ENCODE measurements around the gene OTUD5. TPM values are rescaled to one million over a fixed set of nuclear protein-coding genes. Genes with fewer than 3 reads are reported as not detected.

OTUD5 gene
- total and polyA plus RNA-seq, 9 donors: 18.9 to 45.2 (median 38.3) TPM

GRCh38 chrX:48902776-48903175 is 54.6 kb downstream of the OTUD5 start:
- H3K4me3 ChIP-seq (ENCODE audit: low read length): no peak overlapping the region
- WGBS (ENCODE audit: insufficient coverage): 76% methylated on average over 14 of the region's 14 CpGs

DNA sequence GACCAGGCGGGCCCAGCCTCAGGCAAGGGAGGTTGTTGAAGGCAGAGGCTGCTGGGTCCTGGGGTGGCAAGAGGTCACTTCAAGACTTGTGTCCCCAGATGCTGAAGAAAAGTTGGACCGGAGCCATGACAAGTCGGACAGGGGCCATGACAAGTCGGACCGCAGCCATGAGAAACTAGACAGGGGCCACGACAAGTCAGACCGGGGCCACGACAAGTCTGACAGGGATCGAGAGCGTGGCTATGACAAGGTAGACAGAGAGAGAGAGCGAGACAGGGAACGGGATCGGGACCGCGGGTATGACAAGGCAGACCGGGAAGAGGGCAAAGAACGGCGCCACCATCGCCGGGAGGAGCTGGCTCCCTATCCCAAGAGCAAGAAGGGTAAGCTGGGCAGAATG is 55.3 kb downstream of the OTUD5 start:
- no peak overlapping the region for H3K27ac ChIP-seq (ENCODE audit: low read length)
- WGBS (ENCODE audit: insufficient coverage): 93% methylated on average over 20 of the region's 20 CpGs
- no peak overlapping the region for H3K4me3 ChIP-seq (ENCODE audit: low read length)
- H3K27me3 ChIP-seq (ENCODE audit: control insufficient read depth, insufficient read depth, low read length): no peaks in the 10 kb centered on the region
- no peak for DNase-seq
- H3K36me3 ChIP-seq (ENCODE audit: control insufficient read depth, insufficient read depth, low read length): peaks cover 37% of the 10 kb centered on the region
- peaks cover 8% of the 10 kb centered on the region for H3K4me1 ChIP-seq (ENCODE audit: control insufficient read depth, insufficient read depth, low read length)
- no peaks in the 10 kb centered on the region for H3K9me3 ChIP-seq (replicated peaks; ENCODE audit: control insufficient read depth, low read depth, low read length)

More at GRCh38 chrX:48902776-48903175, 54.6 kb downstream of the OTUD5 start:
- no peaks in the 10 kb centered on the region for H3K9me3 ChIP-seq (replicated peaks; ENCODE audit: control insufficient read depth, low read depth, low read length)
- DNase-seq: no peak
- H3K4me1 ChIP-seq (ENCODE audit: control insufficient read depth, insufficient read depth, low read length): peaks cover 8% of the 10 kb centered on the region
- H3K27me3 ChIP-seq (ENCODE audit: control insufficient read depth, insufficient read depth, low read length): no peaks in the 10 kb centered on the region
- no peak overlapping the region for H3K27ac ChIP-seq (ENCODE audit: low read length)
- H3K36me3 ChIP-seq (ENCODE audit: control insufficient read depth, insufficient read depth, low read length): peaks cover 37% of the 10 kb centered on the region

- WGBS (ENCODE audit: insufficient coverage): 42% methylated on average over 2 of the region's 7 CpGs
- Histone ChIP-seq H3K4me3 (ENCODE audit: low read length) (no peak overlapping the region), H3K36me3 (ENCODE audit: control insufficient read depth, insufficient read depth, low read length) (peaks cover 34% of the 10 kb centered on the region), H3K27me3 (ENCODE audit: control insufficient read depth, insufficient read depth, low read length) (no peaks in the 10 kb centered on the region), H3K27ac (ENCODE audit: low read length) (no peak overlapping the region), H3K4me1 (ENCODE audit: control insufficient read depth, insufficient read depth, low read length) (peaks cover 15% of the 10 kb centered on the region), H3K9me3 (replicated peaks; ENCODE audit: control insufficient read depth, low read depth, low read length) (no peaks in the 10 kb centered on the region)
- no peak for DNase-seq
These were observed 56.3 kb downstream of the OTUD5 start for GRCh38 chrX:48901069-48901468.

DNA sequence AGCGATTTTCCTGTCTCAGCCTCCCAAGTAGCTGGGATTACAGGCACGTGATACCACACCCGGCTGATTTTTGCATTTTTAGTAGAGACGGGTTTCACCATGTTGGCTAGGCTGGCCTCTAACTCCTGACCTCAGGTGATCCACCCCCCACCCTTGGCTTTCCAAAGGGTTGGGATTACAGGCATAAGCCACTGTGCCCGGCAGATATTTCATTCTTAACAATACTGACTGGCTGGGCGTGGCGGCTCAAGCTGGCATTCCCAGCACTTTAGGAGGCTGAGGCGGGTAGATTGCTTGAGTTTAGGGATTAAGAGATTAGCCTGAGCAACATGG is 58.4 kb downstream of the OTUD5 start:
- Histone ChIP-seq H3K36me3 (ENCODE audit: control insufficient read depth, insufficient read depth, low read length) (peaks cover 28% of the 10 kb centered on the region), H3K27ac (ENCODE audit: low read length) (no peak overlapping the region), H3K4me3 (ENCODE audit: low read length) (no peak overlapping the region), H3K27me3 (ENCODE audit: control insufficient read depth, insufficient read depth, low read length) (no peaks in the 10 kb centered on the region), H3K4me1 (ENCODE audit: control insufficient read depth, insufficient read depth, low read length) (peaks cover 15% of the 10 kb centered on the region), H3K9me3 (replicated peaks; ENCODE audit: control insufficient read depth, low read depth, low read length) (no peaks in the 10 kb centered on the region)
- DNase-seq: no peak
- 83% methylated on average over 3 of the region's 8 CpGs for WGBS (ENCODE audit: insufficient coverage)

DNA sequence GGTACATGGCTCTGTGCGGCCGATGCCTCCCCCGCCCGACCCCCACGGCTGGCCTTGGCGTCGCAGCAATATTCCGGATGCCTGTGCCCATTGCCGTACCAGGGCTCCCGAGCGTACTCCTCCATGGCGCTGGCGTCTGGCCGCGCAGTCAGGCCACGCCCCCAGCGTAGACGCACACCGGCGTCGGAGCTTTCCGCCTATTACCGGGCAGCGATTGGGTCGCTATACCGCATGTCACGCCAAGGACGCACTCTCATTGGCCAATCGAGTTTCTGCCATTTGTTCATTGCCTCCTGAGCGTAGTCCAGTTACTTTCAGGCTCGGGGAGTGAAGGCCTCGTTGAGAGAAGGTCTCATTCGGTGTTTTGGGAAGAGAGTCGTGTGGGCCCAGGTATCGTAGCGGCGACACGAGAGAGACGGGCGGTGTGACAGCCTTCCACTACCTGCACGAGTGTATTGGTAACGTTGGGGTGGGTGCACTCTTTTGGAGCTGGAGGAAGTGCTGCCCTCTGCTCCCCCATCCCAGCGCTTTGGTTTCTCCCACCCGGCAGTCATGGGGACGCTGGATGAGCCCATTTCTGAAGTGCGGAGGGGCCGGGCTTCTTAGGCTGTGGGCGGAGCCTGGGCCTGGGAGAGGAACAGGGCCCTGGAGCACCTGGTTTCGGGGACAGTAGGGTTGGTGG is 59.6 kb downstream of the OTUD5 start, which contains the start of the genes PQBP1 and TIMM17B:
Gene PQBP1, plus strand, starts transcription at position 306 of the 682 bp plus-strand sequence. CDS start 580 bp downstream, outside the sequence.
Gene TIMM17B, minus strand, starts transcription at position 144 of the 682 bp plus-strand sequence. Its CDS starts 19 bp downstream, at position 125.
- peaks cover 15% of the 10 kb centered on the region for H3K4me1 ChIP-seq (ENCODE audit: control insufficient read depth, insufficient read depth, low read length)
- DNase-seq: peak; percentile 98
- H3K4me3 ChIP-seq (ENCODE audit: low read length): peak within 1 kb of the TSS; percentile 87
- 35% methylated on average over 43 of the region's 49 CpGs for WGBS (ENCODE audit: insufficient coverage)
- no peaks in the 10 kb centered on the region for H3K9me3 ChIP-seq (replicated peaks; ENCODE audit: control insufficient read depth, low read depth, low read length)
- H3K27ac ChIP-seq (ENCODE audit: low read length): peak within 1 kb of the TSS; percentile 99
- H3K27me3 ChIP-seq (ENCODE audit: control insufficient read depth, insufficient read depth, low read length): no peaks in the 10 kb centered on the region
- peaks cover 28% of the 10 kb centered on the region for H3K36me3 ChIP-seq (ENCODE audit: control insufficient read depth, insufficient read depth, low read length)

DNA sequence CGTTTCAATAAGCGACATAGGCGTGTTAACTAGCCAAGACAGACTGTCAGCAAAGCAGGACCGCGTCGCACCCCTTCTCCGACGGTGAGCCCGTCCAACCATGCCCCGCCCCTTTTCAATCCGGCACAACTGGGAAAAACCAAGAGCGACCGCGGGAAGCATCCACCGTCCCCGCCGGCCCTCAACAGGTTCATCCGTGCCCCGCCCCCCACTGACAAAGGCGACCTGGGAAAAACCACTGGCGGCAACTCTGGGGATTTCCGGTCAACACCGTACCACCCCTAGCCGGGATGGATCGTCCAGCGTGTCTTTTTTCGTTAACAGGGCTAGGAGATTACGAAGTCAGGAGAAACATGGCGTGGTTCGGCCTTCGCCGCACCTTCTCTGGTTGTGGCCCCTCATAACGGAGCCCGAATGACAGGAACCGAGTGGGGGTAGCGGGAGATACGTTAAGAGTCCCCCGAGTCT is 60.2 kb downstream of the OTUD5 start:
- WGBS (ENCODE audit: insufficient coverage): 40% methylated on average over 38 of the region's 38 CpGs
- H3K4me3 ChIP-seq (ENCODE audit: low read length): peak overlapping the region; percentile 87
- peak; percentile 86 for DNase-seq
- H3K4me1 ChIP-seq (ENCODE audit: control insufficient read depth, insufficient read depth, low read length): peaks cover 16% of the 10 kb centered on the region
- no peaks in the 10 kb centered on the region for H3K9me3 ChIP-seq (replicated peaks; ENCODE audit: control insufficient read depth, low read depth, low read length)
- peak overlapping the region; percentile 99 for H3K27ac ChIP-seq (ENCODE audit: low read length)
- peaks cover 24% of the 10 kb centered on the region for H3K36me3 ChIP-seq (ENCODE audit: control insufficient read depth, insufficient read depth, low read length)
- no peaks in the 10 kb centered on the region for H3K27me3 ChIP-seq (ENCODE audit: control insufficient read depth, insufficient read depth, low read length)

GRCh38 chrX:48896611-48897011 is 60.8 kb downstream of the OTUD5 start:
- Histone ChIP-seq H3K36me3 (ENCODE audit: control insufficient read depth, insufficient read depth, low read length) (peaks cover 19% of the 10 kb centered on the region), H3K4me3 (ENCODE audit: low read length) (peak overlapping the region; percentile 87), H3K4me1 (ENCODE audit: control insufficient read depth, insufficient read depth, low read length) (peaks cover 21% of the 10 kb centered on the region), H3K27ac (ENCODE audit: low read length) (peak overlapping the region; percentile 99), H3K9me3 (replicated peaks; ENCODE audit: control insufficient read depth, low read depth, low read length) (no peaks in the 10 kb centered on the region), H3K27me3 (ENCODE audit: control insufficient read depth, insufficient read depth, low read length) (no peaks in the 10 kb centered on the region)
- 55% methylated on average over 4 of the region's 9 CpGs for WGBS (ENCODE audit: insufficient coverage)
- peak; percentile 60 for DNase-seq

DNA sequence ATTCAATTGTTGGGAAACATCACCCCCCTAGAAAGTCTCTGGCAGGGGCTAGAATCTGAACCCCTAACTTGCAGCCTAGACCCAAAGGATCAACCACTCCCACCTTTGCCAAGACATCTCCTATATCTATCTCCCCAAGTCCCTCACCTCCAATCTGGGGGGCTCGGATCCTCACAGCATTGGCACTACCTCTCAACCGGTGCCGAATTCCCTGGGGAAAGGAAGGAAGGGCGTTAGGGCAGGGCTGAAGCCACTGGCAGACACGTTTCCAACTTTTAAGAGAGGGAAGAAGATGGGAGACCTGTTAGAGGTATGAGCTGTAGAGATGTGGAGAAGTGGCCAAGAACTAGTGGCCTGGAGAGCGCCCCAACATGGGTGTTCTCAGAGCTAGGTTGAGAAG is 62.5 kb downstream of the OTUD5 start:
- no peaks in the 10 kb centered on the region for H3K27me3 ChIP-seq (ENCODE audit: control insufficient read depth, insufficient read depth, low read length)
- no peaks in the 10 kb centered on the region for H3K9me3 ChIP-seq (replicated peaks; ENCODE audit: control insufficient read depth, low read depth, low read length)
- DNase-seq: no peak
- H3K4me1 ChIP-seq (ENCODE audit: control insufficient read depth, insufficient read depth, low read length): peaks cover 28% of the 10 kb centered on the region
- peaks cover 11% of the 10 kb centered on the region for H3K36me3 ChIP-seq (ENCODE audit: control insufficient read depth, insufficient read depth, low read length)
- no peak overlapping the region for H3K27ac ChIP-seq (ENCODE audit: low read length)
- no peak overlapping the region for H3K4me3 ChIP-seq (ENCODE audit: low read length)
- 83% methylated on average over 3 of the region's 6 CpGs for WGBS (ENCODE audit: insufficient coverage)

DNA sequence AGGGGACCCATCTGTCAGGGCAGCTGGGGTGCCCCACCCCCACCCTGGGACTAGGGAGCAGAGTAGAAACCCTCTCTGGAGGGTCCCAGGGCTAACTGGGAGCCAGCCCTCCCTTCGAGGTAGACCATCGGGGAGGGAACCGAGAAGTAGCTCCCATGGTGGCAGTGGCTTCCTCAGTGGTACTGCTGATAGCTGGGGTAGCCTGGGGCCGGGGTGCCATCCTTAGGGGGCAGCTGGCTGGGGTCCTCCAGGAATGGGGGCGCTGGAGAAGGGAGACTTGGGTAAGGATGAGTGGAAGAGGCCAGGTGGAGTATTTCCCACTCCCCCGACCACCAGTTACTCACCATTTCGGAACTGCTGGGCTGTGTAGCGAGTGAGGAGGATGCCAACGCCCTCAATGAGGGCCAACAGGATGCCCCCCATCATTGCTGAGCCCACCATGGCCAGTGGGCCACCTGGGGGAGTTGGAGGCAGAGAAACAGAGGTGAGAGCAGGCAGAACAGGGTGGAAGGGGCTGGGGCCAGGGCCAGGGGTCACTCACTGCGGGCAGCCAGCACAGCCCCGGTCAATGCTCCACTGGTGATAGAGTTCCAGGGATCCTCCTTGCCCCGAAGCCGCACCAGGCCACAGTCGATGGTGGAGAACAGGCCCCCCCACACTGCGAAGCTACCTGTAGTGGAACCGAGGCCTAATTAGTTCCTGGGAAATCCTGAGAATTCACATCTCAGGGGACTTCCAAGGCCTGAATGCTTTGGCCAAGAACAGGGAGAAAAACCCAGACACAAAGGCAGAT is 63.7 kb downstream of the OTUD5 start:
- no peaks in the 10 kb centered on the region for H3K9me3 ChIP-seq (replicated peaks; ENCODE audit: control insufficient read depth, low read depth, low read length)
- H3K4me3 ChIP-seq (ENCODE audit: low read length): no peak overlapping the region
- peaks cover 11% of the 10 kb centered on the region for H3K36me3 ChIP-seq (ENCODE audit: control insufficient read depth, insufficient read depth, low read length)
- H3K4me1 ChIP-seq (ENCODE audit: control insufficient read depth, insufficient read depth, low read length): peaks cover 24% of the 10 kb centered on the region
- H3K27ac ChIP-seq (ENCODE audit: low read length): no peak overlapping the region
- WGBS (ENCODE audit: insufficient coverage): 88% methylated on average over 11 of the region's 16 CpGs
- DNase-seq: no peak
- H3K27me3 ChIP-seq (ENCODE audit: control insufficient read depth, insufficient read depth, low read length): no peaks in the 10 kb centered on the region

- peaks cover 11% of the 10 kb centered on the region for H3K36me3 ChIP-seq (ENCODE audit: control insufficient read depth, insufficient read depth, low read length)
- no CpG with 5 or more reads among the region's 4 CpGs for WGBS (ENCODE audit: insufficient coverage)
- no peak overlapping the region for H3K27ac ChIP-seq (ENCODE audit: low read length)
- DNase-seq: no peak
- no peaks in the 10 kb centered on the region for H3K27me3 ChIP-seq (ENCODE audit: control insufficient read depth, insufficient read depth, low read length)
- H3K4me3 ChIP-seq (ENCODE audit: low read length): no peak overlapping the region
- H3K4me1 ChIP-seq (ENCODE audit: control insufficient read depth, insufficient read depth, low read length): peaks cover 19% of the 10 kb centered on the region
- no peaks in the 10 kb centered on the region for H3K9me3 ChIP-seq (replicated peaks; ENCODE audit: control insufficient read depth, low read depth, low read length)
These were observed 64.5 kb downstream of the OTUD5 start for GRCh38 chrX:48892896-48893295.

All from muscle of leg (tissue), 11 donors.